PC-9 (cell line): ENCODE measurements around the gene MYO1B. TPM values are rescaled to one million over a fixed set of nuclear protein-coding genes. Genes with fewer than 3 reads are reported as not detected.

ENCODE experiments used
- BruUV-seq: library from RNA; stranded (reverse); fragments of 400-500 nt; replicated peaks from 2 replicates; lab custom pipeline; 2021; lab: Mats Ljungman, UMichigan
- CTCF ChIA-PET: fragments of 300-600 bp; sonication (Branson Sonifier 250); formaldehyde crosslinking; loops from one replicate; lab custom pipeline; 2022; ENCODE audit warnings: antibody characterized with exemption; lab: Charles Lee
- POLR2A ChIA-PET: fragments of 300-600 bp; sonication (Branson Sonifier 250); formaldehyde crosslinking; loops from one replicate; lab custom pipeline; 2022; ENCODE audit warnings: antibody characterized with exemption; ENCODE audit not compliant: unreplicated experiment; lab: Charles Lee
- DNase-seq, 2 experiments: peaks; one replicate each; pipeline versions ENCODE4 v3.0.0 to v3.0.0-alpha.2; 2015 to 2022; ENCODE audit warnings: mixed read lengths in 1 of 2
- H2AFZ ChIP-seq: fragments of 200-600 bp; sonication (generic); 2 replicates; pipeline ENCODE4 v1.8.1; 2017; ENCODE audit warnings: antibody characterized with exemption
- H3F3A ChIP-seq: fragments of 200-600 bp; sonication (generic); 2 replicates; pipeline ENCODE4 v1.8.1; 2017; ENCODE audit warnings: antibody characterized with exemption, mild to moderate bottlenecking, low read depth; ENCODE audit not compliant: insufficient read depth
- H3K27ac ChIP-seq: fragments of 200-600 bp; sonication (generic); 2 replicates; pipeline ENCODE4 v1.6.1; 2016; ENCODE audit warnings: mixed run types
- H3K27me3 ChIP-seq: fragments of 200-600 bp; sonication (generic); 2 replicates; pipeline ENCODE4 v1.6.1; 2016; ENCODE audit warnings: low read depth, mixed run types; ENCODE audit not compliant: insufficient read depth
- H3K36me3 ChIP-seq: fragments of 200-600 bp; sonication (generic); 2 replicates; pipeline ENCODE4 v1.6.1; 2016; ENCODE audit warnings: low read depth, mixed run types
- H3K4me1 ChIP-seq: fragments of 200-600 bp; sonication (generic); replicated peaks from 2 replicates; pipeline ENCODE4 v1.6.1; 2016; ENCODE audit warnings: mixed run types; ENCODE audit not compliant: insufficient read depth
- H3K4me2 ChIP-seq: fragments of 200-600 bp; sonication (generic); 2 replicates; pipeline ENCODE4 v1.6.1; 2017; ENCODE audit warnings: mixed run types
- H3K4me3 ChIP-seq: fragments of 200-600 bp; sonication (generic); 2 replicates; pipeline ENCODE4 v1.6.1; 2016; ENCODE audit warnings: mixed run types
- H3K79me2 ChIP-seq: fragments of 200-600 bp; sonication (generic); 2 replicates; pipeline ENCODE4 v1.6.1; 2017; ENCODE audit warnings: low read depth, mixed run types
- H3K9me2 ChIP-seq: fragments of 200-600 bp; sonication (generic); 2 replicates; pipeline ENCODE4 v1.8.1; 2017; ENCODE audit warnings: mild to moderate bottlenecking; ENCODE audit not compliant: insufficient read depth
- H3K9me3 ChIP-seq: fragments of 200-600 bp; sonication (generic); 2 replicates; pipeline ENCODE4 v1.8.1; 2016; ENCODE audit warnings: low read depth; ENCODE audit not compliant: insufficient read depth
- H4K20me1 ChIP-seq: fragments of 200-600 bp; sonication (generic); 2 replicates; pipeline ENCODE4 v1.8.1; 2017; ENCODE audit not compliant: insufficient read depth
- CTCF ChIP-seq: fragments of 200-600 bp; sonication (generic); conservative IDR thresholded peaks from 2 replicates; pipeline ENCODE4 v1.6.1; 2017; ENCODE audit warnings: mixed run types, antibody characterized with exemption, mild to moderate bottlenecking, moderate library complexity
- EZH2 ChIP-seq: fragments of 200-600 bp; sonication (generic); IDR thresholded peaks from 2 replicates; pipeline ENCODE4 v1.8.0; 2017; ENCODE audit warnings: antibody characterized with exemption, low read depth
- intact Hi-C: fragments of 100-400 bp; cut with micrococcal nuclease; formaldehyde crosslinking; loops from one replicate; pipeline ENCODE4 v1.10.0; 2022; ENCODE audit not compliant: unreplicated experiment
- total RNA-seq: library from RNA; stranded (reverse); gene quantifications from 2 replicates; pipeline ENCODE4 v1.2.3, GENCODE V29; 2021

Gene MYO1B
- total RNA-seq, 1 experiment from 2014 or later = 55.0 TPM

GRCh38 chr2:191272064-191272463, 26.9 kb downstream of the MYO1B start:
- H3K27ac ChIP-seq = no peak overlapping the region
- intact Hi-C loops = no loop called here
- H3K4me3 ChIP-seq = no peak overlapping the region
- no peak for DNase-seq
- H3K4me2 ChIP-seq = no peak overlapping the region
- H3K79me2 ChIP-seq = peaks cover 55% of the 10 kb centered on the region
- no peaks in the 10 kb centered on the region for H3K9me2 ChIP-seq
- H3K27me3 ChIP-seq = no peaks in the 10 kb centered on the region
- ChIA-PET POLR2A (no interaction called here), CTCF (interaction anchor here (1.0 kb wide), 1 partner anchor 97 kb away, joined by 3 read pairs; no protein-coding TSS in a partner anchor)
- no peaks in the 10 kb centered on the region for H3K4me1 ChIP-seq
- H3K36me3 ChIP-seq = no peaks in the 10 kb centered on the region
- no peak for TF ChIP-seq EZH2
- TF ChIP-seq CTCF = no peak
- no TSS peak for BruUV-seq
- H3K9me3 ChIP-seq = no peaks in the 10 kb centered on the region
- no peak overlapping the region for H2AFZ ChIP-seq
- no peaks in the 10 kb centered on the region for H3F3A ChIP-seq
- no peaks in the 10 kb centered on the region for H4K20me1 ChIP-seq

GRCh38 chr2:191274413-191274815, 29.2 kb downstream of the MYO1B start:
- Histone ChIP-seq H3K36me3 (0 out of 2 replicates have a peak, but pooled peaks cover 4% of the 10 kb centered on the region), H3K79me2 (peaks cover 33% of the 10 kb centered on the region), H3K9me2 (no peaks in the 10 kb centered on the region), H3K4me1 (no peaks in the 10 kb centered on the region), H3K27ac (no peak overlapping the region), H3K27me3 (no peaks in the 10 kb centered on the region), H3F3A (no peaks in the 10 kb centered on the region), H3K4me3 (no peak overlapping the region), H3K4me2 (no peak overlapping the region), H2AFZ (no peak overlapping the region), H3K9me3 (no peaks in the 10 kb centered on the region), H4K20me1 (no peaks in the 10 kb centered on the region)
- intact Hi-C loops = no loop called here
- DNase-seq = no peak
- ChIA-PET POLR2A (no interaction called here), CTCF (no interaction called here)
- TF ChIP-seq CTCF (no peak), EZH2 (no peak)
- BruUV-seq = no TSS peak

- CTCF ChIA-PET = no interaction called here
- Histone ChIP-seq H3K4me2 (no peak overlapping the region), H3K4me1 (no peaks in the 10 kb centered on the region), H2AFZ (no peak overlapping the region), H4K20me1 (no peaks in the 10 kb centered on the region), H3K79me2 (peaks cover 22% of the 10 kb centered on the region), H3K9me3 (no peaks in the 10 kb centered on the region), H3K27me3 (no peaks in the 10 kb centered on the region), H3K27ac (no peak overlapping the region), H3K9me2 (no peaks in the 10 kb centered on the region), H3K4me3 (no peak overlapping the region), H3K36me3 (0 out of 2 replicates have a peak, but pooled peaks cover 4% of the 10 kb centered on the region), H3F3A (no peaks in the 10 kb centered on the region)
- BruUV-seq = no TSS peak
- intact Hi-C loops = no loop called here
- no peak for TF ChIP-seq EZH2
- TF ChIP-seq CTCF = no peak
- DNase-seq = no peak
- POLR2A ChIA-PET = no interaction called here
These were observed 31.7 kb downstream of the MYO1B start for GRCh38 chr2:191276792-191277465.
